IMR-90 (cell line): Measurements from ENCODE around the gene COX4I1. TPM values are rescaled to one million over a fixed set of nuclear protein-coding genes. Genes with fewer than 3 reads are reported as not detected.

ENCODE experiments used
- ATAC-seq: fragments of 200-7000 bp; cut with Tn5 transposase; 2 replicates; pipeline ENCODE4 v1.9.1; 2020; ENCODE audit warnings: low read depth, mild to moderate bottlenecking, moderate library complexity
- BruUV-seq: library from RNA; stranded (reverse); fragments of 400-500 nt; replicated peaks from 2 replicates; lab custom pipeline; 2021; lab: Mats Ljungman, UMichigan
- CTCF ChIA-PET: fragments of 300-600 bp; formaldehyde crosslinking; extraction: SDS; loops from one replicate; lab custom pipeline; 2021; ENCODE audit warnings: antibody characterized with exemption; lab: Yijun Ruan, JAX
- POLR2A ChIA-PET: fragments of 300-600 bp; sonication (Branson Sonifier 250); formaldehyde crosslinking; loops from one replicate; lab custom pipeline; 2022; ENCODE audit warnings: antibody characterized with exemption; ENCODE audit not compliant: unreplicated experiment; lab: Charles Lee
- DNase-seq: peaks from one replicate; pipeline ENCODE4 v3.0.0; 2013
- H2AFZ ChIP-seq: replicated peaks from 2 replicates; pipeline ENCODE3; 2013; ENCODE audit warnings: low read length, mild to moderate bottlenecking; ENCODE audit not compliant: poor library complexity
- H2AK5ac ChIP-seq: 2 replicates; pipeline ENCODE4 v1.6.1; 2013; ENCODE audit warnings: low read depth, low read length, inconsistent platforms
- H2AK9ac ChIP-seq: replicated peaks from 2 replicates; pipeline ENCODE3; 2013; ENCODE audit warnings: mild to moderate bottlenecking, low read depth, low read length, moderate library complexity; ENCODE audit not compliant: poor library complexity
- H2BK120ac ChIP-seq: 2 replicates; pipeline ENCODE4 v1.6.1; 2013; ENCODE audit warnings: low read depth, low read length, inconsistent platforms
- H2BK15ac ChIP-seq: 3 replicates; pipeline ENCODE4 v1.6.1; 2013; ENCODE audit warnings: low read depth, low read length, inconsistent platforms
- H2BK20ac ChIP-seq: 2 replicates; pipeline ENCODE4 v1.6.1; 2013; ENCODE audit warnings: low read depth, mild to moderate bottlenecking, inconsistent platforms, low read length, moderate library complexity
- H2BK5ac ChIP-seq: 2 replicates; pipeline ENCODE4 v1.6.1; 2013; ENCODE audit warnings: mild to moderate bottlenecking, low read depth, low read length, inconsistent platforms; ENCODE audit not compliant: poor library complexity, severe bottlenecking
- H3K14ac ChIP-seq: replicated peaks from 2 replicates; pipeline ENCODE4 v1.6.1; 2013; ENCODE audit warnings: low read depth, low read length, inconsistent platforms
- H3K18ac ChIP-seq: 2 replicates; pipeline ENCODE4 v1.6.1; 2013; ENCODE audit warnings: low read depth, low read length, control low read depth
- H3K23ac ChIP-seq: 2 replicates; pipeline ENCODE4 v1.6.1; 2013; ENCODE audit warnings: low read depth, low read length, inconsistent platforms
- H3K27ac ChIP-seq: 2 replicates; pipeline ENCODE4 v1.5.1; 2013; ENCODE audit warnings: mild to moderate bottlenecking, control low read depth, low read length; ENCODE audit not compliant: insufficient read depth
- H3K27me3 ChIP-seq: 2 replicates; pipeline ENCODE4 v1.6.1; 2013; ENCODE audit warnings: low read length; ENCODE audit not compliant: control insufficient read depth, insufficient read depth
- H3K36me3 ChIP-seq: 2 replicates; pipeline ENCODE4 v1.6.1; 2013; ENCODE audit warnings: low read length, mixed read lengths; ENCODE audit not compliant: control insufficient read depth, insufficient read depth
- H3K4ac ChIP-seq: 2 replicates; pipeline ENCODE4 v1.6.1; 2013; ENCODE audit warnings: low read depth, low read length, inconsistent platforms
- H3K4me1 ChIP-seq: 2 replicates; pipeline ENCODE4 v1.6.1; 2013; ENCODE audit warnings: low read length, mixed read lengths; ENCODE audit not compliant: control insufficient read depth, insufficient read depth
- H3K4me2 ChIP-seq: 2 replicates; pipeline ENCODE4 v1.6.1; 2013; ENCODE audit warnings: low read depth, mild to moderate bottlenecking, control low read depth, low read length, moderate library complexity
- H3K4me3 ChIP-seq: 2 replicates; pipeline ENCODE4 v1.5.1; 2013; ENCODE audit warnings: low read depth, mild to moderate bottlenecking, control low read depth, low read length, moderate library complexity; ENCODE audit not compliant: insufficient read depth
- H3K56ac ChIP-seq: 2 replicates; pipeline ENCODE4 v1.6.1; 2013; ENCODE audit warnings: low read length, inconsistent platforms; ENCODE audit not compliant: insufficient read depth; ENCODE audit errors: extremely low read depth
- H3K79me1 ChIP-seq, 2 experiments: 2 replicates each; pipeline ENCODE4 v1.6.1; 2013; ENCODE audit warnings: low read length in 2 of 2, inconsistent platforms in 1 of 2, low read depth in 1 of 2
- H3K9ac ChIP-seq: 2 replicates; pipeline ENCODE4 v1.6.1; 2013; ENCODE audit warnings: low read depth, low read length, control low read depth
- H3K9me1 ChIP-seq: 2 replicates; pipeline ENCODE4 v1.6.1; 2013; ENCODE audit warnings: low read length, inconsistent platforms; ENCODE audit not compliant: insufficient read depth
- H3K9me3 ChIP-seq: 2 replicates; pipeline ENCODE4 v1.6.1; 2013; ENCODE audit warnings: low read length; ENCODE audit not compliant: control insufficient read depth, insufficient read depth
- H4K20me1 ChIP-seq: 2 replicates; pipeline ENCODE4 v1.6.1; 2013; ENCODE audit warnings: low read length, inconsistent platforms; ENCODE audit not compliant: insufficient read depth
- H4K5ac ChIP-seq: 2 replicates; pipeline ENCODE4 v1.6.1; 2013; ENCODE audit warnings: mild to moderate bottlenecking, low read depth, low read length, control low read depth
- H4K8ac ChIP-seq, 2 experiments: 2 replicates each; pipeline ENCODE4 v1.6.1; 2013; ENCODE audit warnings: low read depth in 2 of 2, low read length in 2 of 2, control low read depth in 1 of 2, inconsistent platforms in 1 of 2
- H4K91ac ChIP-seq: 2 replicates; pipeline ENCODE4 v1.6.1; 2013; ENCODE audit warnings: low read depth, low read length, inconsistent platforms; ENCODE audit not compliant: insufficient read depth
- BHLHE40 ChIP-seq: fragments of 150-350 bp; IDR thresholded peaks from 2 replicates; pipeline ENCODE4 v1.6.1; 2016; ENCODE audit warnings: mild to moderate bottlenecking, low read depth, low read length
- CEBPB ChIP-seq: IDR thresholded peaks from 2 replicates; pipeline ENCODE4 v1.6.1; 2012; ENCODE audit warnings: low read depth, low read length, improper control_type of control experiment
- CHD1 ChIP-seq: IDR thresholded peaks from 2 replicates; pipeline ENCODE4 v1.6.1; 2012; ENCODE audit warnings: low read depth, low read length, improper control_type of control experiment
- FOS ChIP-seq: fragments of 150-350 bp; IDR thresholded peaks from 2 replicates; pipeline ENCODE4 v1.6.1; 2016; ENCODE audit warnings: low read depth, low read length
- MAFK ChIP-seq: IDR thresholded peaks from 2 replicates; pipeline ENCODE4 v1.6.1; 2012; ENCODE audit warnings: low read depth, low read length, improper control_type of control experiment
- MAZ ChIP-seq: IDR thresholded peaks from 2 replicates; pipeline ENCODE4 v1.6.1; 2012; ENCODE audit warnings: low read depth, mild to moderate bottlenecking, low read length, improper control_type of control experiment, moderate library complexity, borderline replicate concordance
- MXI1 ChIP-seq: IDR thresholded peaks from 2 replicates; pipeline ENCODE4 v1.6.1; 2012; ENCODE audit warnings: low read depth, mild to moderate bottlenecking, low read length, moderate library complexity, borderline replicate concordance
- NFE2L2 ChIP-seq: fragments of 150-350 bp; IDR thresholded peaks from 2 replicates; pipeline ENCODE4 v1.6.1; 2016; ENCODE audit warnings: low read depth, mild to moderate bottlenecking, low read length
- POLR2A ChIP-seq: IDR thresholded peaks from 2 replicates; pipeline ENCODE4 v1.6.1; 2012; ENCODE audit warnings: mild to moderate bottlenecking, low read depth, low read length
- RAD21 ChIP-seq: IDR thresholded peaks from 2 replicates; pipeline ENCODE4 v1.6.1; 2012; ENCODE audit warnings: low read length, improper control_type of control experiment
- RCOR1 ChIP-seq: IDR thresholded peaks from 2 replicates; pipeline ENCODE4 v1.6.1; 2012; ENCODE audit warnings: mild to moderate bottlenecking, low read length, improper control_type of control experiment; ENCODE audit not compliant: insufficient replicate concordance
- RFX5 ChIP-seq: IDR thresholded peaks from 2 replicates; pipeline ENCODE4 v1.8.0; 2012; ENCODE audit warnings: low read depth, mild to moderate bottlenecking, low read length, moderate library complexity
- SMC3 ChIP-seq: fragments of 150-350 bp; IDR thresholded peaks from 2 replicates; pipeline ENCODE4 v1.6.1; 2016; ENCODE audit warnings: low read depth, mild to moderate bottlenecking, antibody characterized with exemption, low read length, moderate library complexity
- WGBS, 2 experiments: methylation state at CpG; one replicate each; pipeline versions ENCODE4 v1.1.5 to v1.1.7; 2013; ENCODE audit warnings: missing lambda C conversion rate in 2 of 2; ENCODE audit not compliant: insufficient read length in 1 of 2; ENCODE audit errors: extremely low coverage in 2 of 2; 5-methylcytosine and 5-hydroxymethylcytosine counted together
- dilution Hi-C: fragments of 300-500 bp; cut with HindIII; formaldehyde crosslinking; loops from one replicate; pipeline ENCODE4 v1.14.3; 2018; ENCODE audit warnings: low sequenced_read_pairs; ENCODE audit not compliant: unreplicated experiment
- in situ Hi-C: fragments of 300-500 bp; cut with MboI; formaldehyde crosslinking; loops from 3 replicates; pipeline ENCODE4 v1.14.3; 2019; ENCODE audit warnings: low sequenced_read_pairs, inconsistent platforms, mixed read lengths
- intact Hi-C: fragments of 100-400 bp; cut with micrococcal nuclease; formaldehyde crosslinking; loops from 2 replicates; pipeline ENCODE4 v1.10.0; 2022
- polyA plus RNA-seq, 3 experiments: library from polyadenylated mRNA; depleted of rRNA; stranded (reverse); fragments of >200 nt; gene quantifications; 2 replicates each; pipeline ENCODE4 v1.2.3, GENCODE V29; 2012; ENCODE audit warnings: low replicate concordance in 1 of 3
- total RNA-seq: library from RNA; depleted of rRNA; stranded (reverse); fragments of >200 nt; gene quantifications from 2 replicates; pipeline ENCODE4 v1.2.3, GENCODE V29; 2012
- TF ChIP-seq, protein P1 (sequence below): fragments of 150-350 bp; IDR thresholded peaks from 2 replicates; pipeline ENCODE4 v1.6.1; 2016; ENCODE audit warnings: low read depth, mild to moderate bottlenecking, low read length, moderate library complexity, borderline replicate concordance
- TF ChIP-seq, protein P2 (sequence below): conservative IDR thresholded peaks from 2 replicates; pipeline ENCODE4 v1.5.1; 2012; ENCODE audit warnings: mild to moderate bottlenecking, low read depth, low read length, improper control_type of control experiment
- TF ChIP-seq, protein P3 (sequence below): fragments of 150-350 bp; IDR thresholded peaks from 2 replicates; pipeline ENCODE4 v1.6.1; 2017; ENCODE audit warnings: mild to moderate bottlenecking, antibody characterized with exemption, low read length, low read depth

Gene COX4I1
- total and polyA plus RNA-seq, 2 of the 4 experiments (the other 2 are of a cell fraction), result 397 to 700 TPM

DNA sequence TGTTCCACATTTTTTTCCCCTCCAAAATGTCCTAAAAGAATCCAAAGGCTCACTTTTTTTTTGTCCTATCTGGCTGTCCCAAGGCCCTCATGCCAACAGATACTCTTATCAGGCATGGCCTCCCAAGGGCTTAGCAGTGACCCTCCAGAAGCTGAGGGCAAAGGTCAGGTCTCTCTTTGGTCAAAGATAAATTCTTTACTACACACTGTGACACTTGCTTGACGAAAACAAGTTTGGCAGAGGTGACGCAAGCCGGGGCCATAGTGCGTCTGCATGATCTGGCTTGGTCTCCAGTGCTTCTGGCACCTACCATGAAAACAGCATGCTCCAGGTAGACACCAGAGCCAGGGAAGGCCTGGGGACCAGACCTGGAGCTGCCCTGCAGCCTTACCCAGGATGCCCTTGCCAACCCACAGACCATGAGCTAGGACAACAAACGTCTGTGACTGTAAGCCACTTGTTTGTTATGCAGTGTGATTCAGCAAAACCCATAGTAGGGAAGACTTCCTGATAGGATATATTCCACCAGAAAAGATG is 50.9 kb downstream of the COX4I1 start:
- Histone ChIP-seq H2AK5ac (no peak overlapping the region), H4K8ac (no peak overlapping the region), H3K4me3 (no peak overlapping the region), H3K56ac (no peak overlapping the region), H3K9ac (no peak overlapping the region), H2AK9ac (no peak overlapping the region), H4K5ac (no peak overlapping the region), H2AFZ (no peak overlapping the region), H3K4ac (no peak overlapping the region), H3K4me1 (no peaks in the 10 kb centered on the region), H3K9me3 (peaks cover 11% of the 10 kb centered on the region), H3K27me3 (peaks cover 71% of the 10 kb centered on the region), H3K79me1 (no peaks in the 10 kb centered on the region), H3K23ac (no peak overlapping the region), H3K27ac (no peak overlapping the region), H3K18ac (no peak overlapping the region), H2BK120ac (no peak overlapping the region), H3K9me1 (no peaks in the 10 kb centered on the region), H4K20me1 (no peaks in the 10 kb centered on the region), H3K14ac (no peak overlapping the region), H2BK5ac (no peak overlapping the region), H3K36me3 (no peaks in the 10 kb centered on the region), H2BK15ac (no peak overlapping the region), H3K4me2 (no peak overlapping the region), H2BK20ac (no peak overlapping the region), H4K91ac (no peak overlapping the region)
- intact Hi-C loops, result no loop called here
- no peak for DNase-seq
- in situ Hi-C loops, result no loop called here
- dilution Hi-C loops, result no loop called here
- CTCF ChIA-PET, result no interaction called here
- 73% methylated on average over 3 of the region's 5 CpGs; no CpG with 5 or more reads in 1 of the 2 experiments for WGBS, 2 experiments
- TF ChIP-seq FOS, result no peak
- TF ChIP-seq, protein P1, sequence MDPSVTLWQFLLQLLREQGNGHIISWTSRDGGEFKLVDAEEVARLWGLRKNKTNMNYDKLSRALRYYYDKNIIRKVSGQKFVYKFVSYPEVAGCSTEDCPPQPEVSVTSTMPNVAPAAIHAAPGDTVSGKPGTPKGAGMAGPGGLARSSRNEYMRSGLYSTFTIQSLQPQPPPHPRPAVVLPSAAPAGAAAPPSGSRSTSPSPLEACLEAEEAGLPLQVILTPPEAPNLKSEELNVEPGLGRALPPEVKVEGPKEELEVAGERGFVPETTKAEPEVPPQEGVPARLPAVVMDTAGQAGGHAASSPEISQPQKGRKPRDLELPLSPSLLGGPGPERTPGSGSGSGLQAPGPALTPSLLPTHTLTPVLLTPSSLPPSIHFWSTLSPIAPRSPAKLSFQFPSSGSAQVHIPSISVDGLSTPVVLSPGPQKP, result no peak
- TF ChIP-seq RAD21, result no peak
- TF ChIP-seq POLR2A, result no peak
- TF ChIP-seq NFE2L2, result no peak
- no peak for TF ChIP-seq RCOR1
- TF ChIP-seq CEBPB, result no peak
- TF ChIP-seq MAZ, result no peak
- no peak for TF ChIP-seq MAFK
- TF ChIP-seq SMC3, result no peak
- TF ChIP-seq, protein P2, sequence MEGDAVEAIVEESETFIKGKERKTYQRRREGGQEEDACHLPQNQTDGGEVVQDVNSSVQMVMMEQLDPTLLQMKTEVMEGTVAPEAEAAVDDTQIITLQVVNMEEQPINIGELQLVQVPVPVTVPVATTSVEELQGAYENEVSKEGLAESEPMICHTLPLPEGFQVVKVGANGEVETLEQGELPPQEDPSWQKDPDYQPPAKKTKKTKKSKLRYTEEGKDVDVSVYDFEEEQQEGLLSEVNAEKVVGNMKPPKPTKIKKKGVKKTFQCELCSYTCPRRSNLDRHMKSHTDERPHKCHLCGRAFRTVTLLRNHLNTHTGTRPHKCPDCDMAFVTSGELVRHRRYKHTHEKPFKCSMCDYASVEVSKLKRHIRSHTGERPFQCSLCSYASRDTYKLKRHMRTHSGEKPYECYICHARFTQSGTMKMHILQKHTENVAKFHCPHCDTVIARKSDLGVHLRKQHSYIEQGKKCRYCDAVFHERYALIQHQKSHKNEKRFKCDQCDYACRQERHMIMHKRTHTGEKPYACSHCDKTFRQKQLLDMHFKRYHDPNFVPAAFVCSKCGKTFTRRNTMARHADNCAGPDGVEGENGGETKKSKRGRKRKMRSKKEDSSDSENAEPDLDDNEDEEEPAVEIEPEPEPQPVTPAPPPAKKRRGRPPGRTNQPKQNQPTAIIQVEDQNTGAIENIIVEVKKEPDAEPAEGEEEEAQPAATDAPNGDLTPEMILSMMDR, result no peak
- TF ChIP-seq, protein P3, sequence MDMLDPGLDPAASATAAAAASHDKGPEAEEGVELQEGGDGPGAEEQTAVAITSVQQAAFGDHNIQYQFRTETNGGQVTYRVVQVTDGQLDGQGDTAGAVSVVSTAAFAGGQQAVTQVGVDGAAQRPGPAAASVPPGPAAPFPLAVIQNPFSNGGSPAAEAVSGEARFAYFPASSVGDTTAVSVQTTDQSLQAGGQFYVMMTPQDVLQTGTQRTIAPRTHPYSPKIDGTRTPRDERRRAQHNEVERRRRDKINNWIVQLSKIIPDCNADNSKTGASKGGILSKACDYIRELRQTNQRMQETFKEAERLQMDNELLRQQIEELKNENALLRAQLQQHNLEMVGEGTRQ, result no peak
- TF ChIP-seq CHD1, result no peak
- no peak for TF ChIP-seq BHLHE40
- no peak for TF ChIP-seq MXI1
- TF ChIP-seq RFX5, result no peak
- POLR2A ChIA-PET, result no interaction called here
- BruUV-seq, result no TSS peak
- no peak for ATAC-seq
